H7 (cell line): ENCODE results near the gene RNU6-9. TPM values are rescaled to one million over a fixed set of nuclear protein-coding genes. Genes with fewer than 3 reads are reported as not detected.
A peak's percentile ranks its signal among the peaks of the same experiment; 100 is the strongest.
"Not testable (repeated sequence)": the region's sequence is repeated elsewhere in the genome, so short reads cannot be mapped to it uniquely, and the experiment has no call there.

Experiments used
- DNase-seq: peaks from one replicate; pipeline ENCODE4 v3.0.0; 2012
- H3K27me3 ChIP-seq: 2 replicates; pipeline ENCODE4 v1.6.0; 2011; ENCODE audit warnings: mild to moderate bottlenecking, low read length; ENCODE audit not compliant: control insufficient read depth, insufficient read depth
- H3K36me3 ChIP-seq: replicated peaks from 2 replicates; pipeline ENCODE4 v1.5.1; 2011; ENCODE audit warnings: low read length; ENCODE audit not compliant: control insufficient read depth, insufficient read depth
- H3K4me3 ChIP-seq: 2 replicates; pipeline ENCODE4 v1.5.1; 2011; ENCODE audit warnings: low read depth, mild to moderate bottlenecking, control low read depth, low read length, moderate library complexity; ENCODE audit not compliant: insufficient read depth
- total RNA-seq: library from RNA; depleted of rRNA; stranded (reverse); fragments of >200 nt; shearing (Covaris generic); gene quantifications from 2 replicates; pipeline ENCODE4 v1.2.3, GENCODE V29; 2014

Gene RNU6-9
- total RNA-seq, 1 experiment from 2014 or later: not detected

GRCh38 chr19:869245-870177, 23.8 kb upstream of the RNU6-9 start:
- no peak for DNase-seq

GRCh38 chr19:870314-870713, 23.0 kb upstream of the RNU6-9 start:
- Histone ChIP-seq H3K36me3 (no peaks in the 10 kb centered on the region; the same call in 1 of the 2 replicates), H3K27me3 (no peaks in the 10 kb centered on the region), H3K4me3 (no peak overlapping the region)
- DNase-seq: no peak

More at GRCh38 chr19:869245-870177, 23.8 kb upstream of the RNU6-9 start:
- no peak overlapping the region for H3K4me3 ChIP-seq
- no peaks in the 10 kb centered on the region for H3K27me3 ChIP-seq
- H3K36me3 ChIP-seq: no peaks in the 10 kb centered on the region; the same call in 1 of the 2 replicates

GRCh38 chr19:870963-871401, 22.3 kb upstream of the RNU6-9 start:
- Histone ChIP-seq H3K4me3 (no peak overlapping the region), H3K27me3 (no peaks in the 10 kb centered on the region), H3K36me3 (no peaks in the 10 kb centered on the region; the same call in 1 of the 2 replicates)
- peak; percentile 71 for DNase-seq

GRCh38 chr19:871446-872265, 21.6 kb upstream of the RNU6-9 start:
- DNase-seq: peak; percentile 87
- Histone ChIP-seq H3K36me3 (no peaks in the 10 kb centered on the region; the same call in 1 of the 2 replicates), H3K4me3 (peak overlapping the region; percentile 20), H3K27me3 (no peaks in the 10 kb centered on the region)

- H3K36me3 ChIP-seq: no peaks in the 10 kb centered on the region; the same call in 1 of the 2 replicates
- DNase-seq: peak; percentile 91
- H3K4me3 ChIP-seq: peak overlapping the region; percentile 20
- no peaks in the 10 kb centered on the region for H3K27me3 ChIP-seq
Observed at GRCh38 chr19:872266-872951, 20.9 kb upstream of the RNU6-9 start.

GRCh38 chr19:873084-873483, 20.2 kb upstream of the RNU6-9 start:
- peak; percentile 88 for DNase-seq
- H3K36me3 ChIP-seq: no peaks in the 10 kb centered on the region; the same call in 1 of the 2 replicates
- no peaks in the 10 kb centered on the region for H3K27me3 ChIP-seq
- H3K4me3 ChIP-seq: no peak overlapping the region

GRCh38 chr19:873561-874041, 19.7 kb upstream of the RNU6-9 start:
- DNase-seq: no peak
- no peaks in the 10 kb centered on the region; the same call in 1 of the 2 replicates for H3K36me3 ChIP-seq
- no peak overlapping the region for H3K4me3 ChIP-seq
- no peaks in the 10 kb centered on the region for H3K27me3 ChIP-seq

GRCh38 chr19:875265-875879, 17.9 kb upstream of the RNU6-9 start:
- Histone ChIP-seq H3K4me3 (no peak overlapping the region), H3K36me3 (no peaks in the 10 kb centered on the region; the same call in 1 of the 2 replicates), H3K27me3 (no peaks in the 10 kb centered on the region)
- DNase-seq: no peak

- Histone ChIP-seq H3K4me3 (no peak overlapping the region), H3K27me3 (no peaks in the 10 kb centered on the region), H3K36me3 (peaks cover 3% of the 10 kb centered on the region)
- DNase-seq: no peak
Observed at GRCh38 chr19:876089-876488, 17.2 kb upstream of the RNU6-9 start.

- no peak overlapping the region for H3K4me3 ChIP-seq
- no peak for DNase-seq
- no peaks in the 10 kb centered on the region for H3K27me3 ChIP-seq
- H3K36me3 ChIP-seq: peaks cover 5% of the 10 kb centered on the region
Observed at GRCh38 chr19:876780-877314, 16.4 kb upstream of the RNU6-9 start.

- H3K27me3 ChIP-seq, H3K4me3 ChIP-seq, DNase-seq, H3K36me3 ChIP-seq: not testable (repeated sequence)
Observed at GRCh38 chr19:877992-878660, 15.2 kb upstream of the RNU6-9 start.

GRCh38 chr19:878751-879561, 14.3 kb upstream of the RNU6-9 start:
- not testable (repeated sequence) for H3K36me3 ChIP-seq, H3K4me3 ChIP-seq, DNase-seq, H3K27me3 ChIP-seq
